ENCODE data around the gene GRK6.

GRK6 gene

GRCh38 chr5:177490311-177490991 is 64.0 kb downstream of the GRK6 start:
- DNase-seq = no peak
- in situ Hi-C loops (cut with HindIII; ENCODE audit: low pct_ligation_motif_present, low pct_unique_long_range_greater_than_20kb, low sequenced_read_pairs) = no loop called here

- in situ Hi-C loops (cut with HindIII; ENCODE audit: low pct_ligation_motif_present, low pct_unique_long_range_greater_than_20kb, low sequenced_read_pairs) = no loop called here
- DNase-seq = no peak
These were observed 64.5 kb downstream of the GRK6 start for GRCh38 chr5:177490992-177491391.

DNA sequence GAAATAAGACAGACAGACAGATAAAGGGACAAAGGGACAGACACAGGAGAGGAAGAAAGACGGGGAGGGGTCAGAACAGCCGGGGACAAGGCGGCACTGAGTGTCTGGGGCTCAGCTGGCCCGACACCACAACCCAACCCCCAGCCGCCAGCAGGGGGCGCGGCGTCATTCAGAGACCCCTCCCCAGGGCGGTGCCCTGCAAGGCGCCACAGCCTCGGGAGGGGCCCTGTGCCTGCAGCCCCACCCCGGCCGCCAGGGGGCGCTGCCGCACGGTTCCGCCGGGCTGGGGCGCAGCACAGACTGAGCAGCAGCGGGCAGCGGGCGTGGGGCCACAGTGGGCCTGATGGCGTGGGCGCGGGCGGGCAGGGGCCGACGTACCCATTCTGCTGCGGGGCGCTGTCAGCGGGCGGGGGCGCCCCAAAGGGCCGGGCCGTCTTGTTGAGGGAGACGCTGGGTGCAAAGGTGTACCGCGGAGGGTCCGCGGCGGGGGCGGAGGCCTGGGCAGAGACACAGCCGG is 65.0 kb downstream of the GRK6 start:
- in situ Hi-C loops (cut with HindIII; ENCODE audit: low pct_ligation_motif_present, low pct_unique_long_range_greater_than_20kb, low sequenced_read_pairs) = no loop called here
- DNase-seq = peak; percentile 28

GRCh38 chr5:177491983-177492746 is 65.7 kb downstream of the GRK6 start:
- in situ Hi-C loops (cut with HindIII; ENCODE audit: low pct_ligation_motif_present, low pct_unique_long_range_greater_than_20kb, low sequenced_read_pairs) = no loop called here
- no peak for DNase-seq
